COLO829 (cell line): ENCODE measurements around the gene TSGA10IP.
A peak's percentile ranks its signal among the peaks of the same experiment; 100 is the strongest.

ENCODE experiments used
- DNase-seq: peaks from one replicate; pipeline ENCODE4 v3.0.0; 2012; ENCODE audit warnings: low spot score

Gene TSGA10IP

DNA sequence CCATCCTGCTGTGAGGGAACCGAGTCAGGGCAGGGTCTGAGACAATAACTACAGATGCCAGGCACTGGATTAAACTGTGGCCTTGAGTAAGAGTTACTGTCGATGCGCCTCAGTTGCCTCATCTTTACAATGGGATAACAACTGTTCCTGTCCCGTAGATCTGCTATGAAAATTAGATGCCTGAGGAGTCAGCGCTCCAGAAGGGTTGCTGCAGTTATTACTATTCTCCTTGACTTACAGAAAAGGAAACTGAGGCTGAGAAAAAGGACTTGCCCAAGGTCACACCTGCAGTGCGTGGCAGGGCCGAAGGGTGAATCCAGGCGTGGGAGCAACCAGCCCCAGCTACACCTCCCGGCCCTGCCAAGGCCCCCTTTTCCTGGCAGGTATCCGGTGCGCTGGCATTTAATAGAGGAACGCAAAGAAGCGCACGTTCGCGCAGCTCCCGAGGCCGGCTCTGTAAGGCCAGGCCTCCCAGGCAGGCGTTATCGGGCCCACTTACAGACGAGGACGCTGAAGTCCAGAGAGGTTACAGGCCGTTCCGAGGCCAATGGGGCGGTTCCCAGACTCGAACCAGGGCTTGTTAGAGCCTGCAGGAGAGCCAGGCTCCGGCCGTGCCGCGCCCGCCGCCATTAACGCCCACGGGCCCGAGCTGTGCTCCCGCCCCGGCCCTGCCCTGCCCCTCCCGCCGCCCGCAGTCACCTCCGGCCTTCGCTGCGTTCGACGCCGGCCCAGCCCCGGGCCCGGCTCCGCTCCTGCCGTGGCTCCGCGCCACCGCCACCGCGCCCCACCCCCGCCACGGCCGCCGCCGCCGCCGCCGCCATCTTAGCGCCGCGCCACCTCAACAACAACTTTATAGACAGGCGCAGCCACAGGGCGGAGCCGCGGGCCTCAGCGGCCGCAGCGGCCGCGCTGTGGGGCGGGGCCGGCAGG, 26.8 kb upstream of the TSGA10IP start, which contains the start of gene C11orf68:
Gene C11orf68, minus strand, starts transcription at position 852 of the 930 bp plus-strand sequence. Its CDS starts 31 bp downstream, at position 821.
- no peak for DNase-seq

DNA sequence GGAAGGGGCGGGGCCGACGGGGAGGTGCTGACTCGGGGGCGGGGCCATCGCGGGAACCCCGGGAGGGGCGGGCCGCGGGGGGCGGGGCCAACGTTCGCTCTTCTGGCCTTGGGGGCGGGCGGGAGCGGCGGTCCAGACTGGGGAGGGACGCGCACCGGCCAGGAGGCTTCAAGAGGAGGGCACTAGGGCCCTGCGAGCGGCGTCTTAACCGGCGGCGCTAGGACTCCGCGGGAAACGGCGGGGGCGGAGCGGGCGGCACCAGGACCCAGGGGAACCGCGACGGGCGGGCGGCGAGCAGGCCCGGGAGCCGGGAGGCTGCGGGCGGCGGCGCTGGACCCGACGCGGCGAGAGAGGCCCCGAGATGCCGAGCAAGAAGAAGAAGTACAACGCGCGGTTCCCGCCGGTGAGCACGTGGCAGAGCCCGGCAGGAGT, 26.1 kb upstream of the TSGA10IP start, which contains the start of gene DRAP1:
Gene DRAP1, plus strand, starts transcription at position 286 of the 432 bp plus-strand sequence. Its CDS starts 76 bp downstream, at position 362.
- peak; percentile 94 for DNase-seq

GRCh38 chr11:65919573-65920371, 25.5 kb upstream of the TSGA10IP start:
- no peak for DNase-seq

- DNase-seq: no peak
Measured at GRCh38 chr11:65920372-65920802, 24.9 kb upstream of the TSGA10IP start.

GRCh38 chr11:65921033-65921555, 24.2 kb upstream of the TSGA10IP start:
- DNase-seq: no peak

DNA sequence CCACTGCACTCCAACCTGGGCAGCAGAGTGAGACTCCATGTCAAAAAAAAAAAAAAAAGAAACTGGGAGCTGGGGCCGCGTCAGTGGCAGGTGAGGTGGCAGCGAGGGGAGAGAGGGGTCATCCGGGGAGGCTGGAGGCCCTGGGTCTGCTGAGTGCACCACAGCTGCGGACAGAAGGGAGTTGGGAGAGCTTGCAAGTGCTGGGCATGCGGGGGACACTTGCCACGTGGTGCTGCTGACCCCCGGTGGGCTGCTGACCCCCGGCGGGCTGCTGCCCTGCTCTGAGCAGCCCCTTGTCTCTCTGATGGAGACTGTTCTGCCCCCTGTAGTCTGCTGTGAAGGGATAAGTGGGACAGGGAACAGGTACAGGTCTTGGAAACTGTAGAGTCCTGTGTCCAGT, 23.4 kb upstream of the TSGA10IP start:
- no peak for DNase-seq

DNA sequence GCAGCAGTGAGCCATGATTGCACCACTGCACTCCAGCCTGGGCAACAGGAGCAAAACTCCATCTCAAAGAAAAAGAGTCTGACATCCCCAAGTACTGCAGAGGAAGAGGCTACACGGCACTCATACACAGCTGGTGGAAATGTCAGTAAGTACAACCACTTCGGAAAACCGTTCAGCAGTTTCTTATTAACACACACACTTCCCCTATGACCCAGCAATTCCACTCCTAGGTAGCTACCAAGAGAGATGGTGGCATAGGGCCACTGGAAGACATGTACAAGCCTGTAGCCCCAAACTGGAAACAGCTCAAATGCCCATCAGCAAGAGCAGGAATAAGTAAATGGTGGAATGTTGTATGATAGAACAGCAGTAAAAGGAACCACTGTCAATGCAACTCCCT, 22.7 kb upstream of the TSGA10IP start:
- no peak for DNase-seq

- no peak for DNase-seq
Measured at GRCh38 chr11:65925397-65925796, 19.9 kb upstream of the TSGA10IP start.

GRCh38 chr11:65927904-65928397, 17.3 kb upstream of the TSGA10IP start:
- no peak for DNase-seq

- DNase-seq: no peak
Measured at GRCh38 chr11:65928667-65929066, 16.6 kb upstream of the TSGA10IP start.

DNA sequence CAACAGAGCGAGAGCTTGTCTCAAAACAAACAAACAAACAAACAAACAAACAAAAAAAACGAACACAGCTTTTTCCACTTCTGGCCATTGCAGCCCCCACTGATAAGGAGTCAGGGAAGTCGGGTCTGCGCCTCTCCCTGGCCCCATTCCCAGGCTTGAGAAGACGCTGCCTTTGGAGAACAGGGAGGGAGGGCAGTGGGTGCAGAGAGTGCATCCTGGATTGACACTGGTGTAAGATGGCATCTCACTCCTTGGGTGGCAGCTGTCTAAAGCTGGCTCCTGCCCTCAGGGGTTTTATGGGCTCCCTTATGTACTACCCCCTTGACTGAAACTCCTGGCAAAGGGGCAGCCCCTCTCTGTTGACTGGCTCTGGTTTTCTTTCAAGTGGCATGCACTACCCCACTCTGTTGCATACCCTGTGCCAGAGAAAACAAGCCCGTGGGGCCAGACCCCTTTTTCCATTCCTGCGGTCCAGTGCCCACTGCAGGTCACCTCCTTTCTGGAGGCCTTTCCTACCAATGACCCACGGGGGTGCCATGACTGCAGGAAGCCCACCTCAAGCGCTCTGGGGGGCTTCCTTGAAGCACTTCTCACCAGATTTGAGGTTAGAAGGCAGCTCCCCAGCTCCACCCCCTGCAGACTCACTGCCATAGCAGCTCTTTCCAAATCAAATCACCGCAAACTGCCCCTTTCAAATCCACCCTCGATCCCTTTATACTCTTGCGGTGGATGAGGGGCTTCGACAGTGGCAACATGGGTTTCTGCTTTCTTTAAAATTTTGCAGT, 13.3 kb upstream of the TSGA10IP start:
- no peak for DNase-seq

GRCh38 chr11:65932558-65932919, 12.7 kb upstream of the TSGA10IP start:
- DNase-seq: no peak

DNA sequence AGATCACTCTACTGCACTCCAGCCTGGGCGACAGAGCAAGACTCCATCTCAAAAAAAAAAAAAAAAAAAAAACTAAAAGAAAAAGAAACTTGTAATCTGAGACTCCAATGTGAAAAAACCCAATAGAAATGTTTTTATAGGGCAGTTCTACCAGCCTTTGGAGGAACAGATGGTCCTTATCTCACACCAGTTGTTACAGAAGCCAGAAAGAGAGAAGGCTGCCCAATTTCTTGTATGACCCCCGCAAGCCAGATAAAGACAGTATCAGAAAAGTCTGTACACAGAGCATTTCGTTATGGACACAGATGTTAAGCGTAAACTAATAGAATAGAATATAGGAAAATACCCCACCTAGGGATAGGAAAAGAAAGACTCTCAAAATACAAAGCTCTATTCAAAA, 11.3 kb upstream of the TSGA10IP start:
- no peak for DNase-seq

DNA sequence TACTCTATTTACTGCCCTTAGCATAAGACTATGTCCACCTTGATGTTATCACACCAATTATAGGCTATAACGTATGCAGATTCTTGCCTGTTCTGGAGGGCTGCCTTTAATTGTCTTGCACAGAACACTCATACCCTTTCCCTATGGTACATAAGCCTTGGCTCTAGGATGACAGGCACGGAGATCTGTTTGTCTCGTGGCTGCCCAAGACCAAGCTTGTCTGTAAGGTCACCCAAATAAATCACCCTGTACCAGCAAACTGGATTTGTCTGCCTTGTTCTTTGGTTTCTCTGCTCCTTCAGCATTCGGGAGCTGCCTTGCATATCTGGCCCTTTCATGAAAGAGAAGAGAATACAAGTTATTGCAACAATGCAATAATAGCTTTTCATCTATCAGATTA, 7.5 kb upstream of the TSGA10IP start:
- no peak for DNase-seq

DNA sequence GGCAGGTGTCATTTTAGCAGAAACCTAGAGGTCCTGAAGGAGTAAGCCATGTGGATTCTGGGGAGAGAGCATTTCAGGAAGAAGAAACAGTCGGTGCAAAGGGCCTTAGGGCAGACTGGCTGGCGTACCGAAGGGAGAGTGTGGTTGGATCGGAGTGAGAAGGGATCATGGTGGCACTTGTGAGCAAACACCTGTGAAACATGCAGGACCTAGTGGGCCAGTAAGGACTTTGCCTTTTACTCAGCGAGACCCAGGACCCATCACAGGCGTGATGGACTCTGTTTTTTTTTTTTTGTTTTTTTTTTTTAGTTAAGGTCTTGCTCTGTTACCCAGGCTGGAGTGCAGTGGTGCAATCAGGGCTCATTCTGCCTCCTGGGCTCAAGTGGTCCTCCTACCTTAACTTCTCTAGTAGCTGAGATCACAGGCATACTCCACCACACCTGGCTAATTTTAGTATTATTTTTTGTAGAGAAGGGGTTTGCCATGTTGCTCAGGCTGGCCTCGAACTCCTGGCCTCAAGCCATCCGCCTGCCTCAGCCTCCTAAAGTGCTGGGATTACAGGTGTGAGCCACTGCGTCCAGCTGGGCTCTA, 3.5 kb upstream of the TSGA10IP start:
- DNase-seq: no peak

DNA sequence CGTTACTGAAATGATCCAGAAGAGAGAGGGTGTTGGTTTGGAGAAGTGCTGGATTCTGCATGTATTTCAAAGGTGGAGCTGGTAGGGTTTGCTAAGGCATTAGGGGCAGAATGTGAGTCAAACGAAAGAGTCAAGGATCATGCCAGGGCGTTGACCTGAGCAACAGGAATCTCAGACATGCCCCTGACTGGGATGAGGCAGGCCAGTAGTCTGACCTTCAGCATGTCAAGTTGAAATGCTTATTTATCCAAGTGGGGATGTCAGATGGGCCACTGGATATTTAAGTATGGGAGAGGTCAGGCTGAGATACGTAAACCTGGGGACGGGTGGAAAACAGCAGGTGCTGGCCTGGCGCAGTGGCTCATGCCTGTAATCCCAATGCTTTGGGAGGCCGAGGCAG, 2.7 kb upstream of the TSGA10IP start:
- DNase-seq: no peak

DNA sequence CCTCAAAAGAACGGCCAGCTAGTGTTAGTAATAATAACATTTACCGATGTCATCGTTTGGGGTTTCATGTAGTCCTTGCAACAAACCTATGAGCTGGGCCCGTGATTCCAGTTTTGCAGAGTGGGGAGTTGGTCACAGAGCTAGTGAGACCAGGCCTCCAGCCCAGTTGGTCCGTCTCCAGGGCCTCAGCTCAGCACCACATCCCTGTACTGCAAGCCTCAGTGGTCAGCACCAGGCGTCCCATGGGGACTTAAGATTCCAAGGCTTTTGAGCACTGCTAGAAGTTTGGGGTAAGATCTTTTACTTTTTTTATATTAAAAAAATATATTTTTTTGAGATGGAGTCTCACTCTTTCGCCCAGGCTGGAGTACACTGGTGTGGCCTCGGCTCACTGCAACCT, 1.1 kb upstream of the TSGA10IP start:
- DNase-seq: no peak

GRCh38 chr11:65944767-65945166, 513 bp upstream of the TSGA10IP start:
- DNase-seq: no peak

DNA sequence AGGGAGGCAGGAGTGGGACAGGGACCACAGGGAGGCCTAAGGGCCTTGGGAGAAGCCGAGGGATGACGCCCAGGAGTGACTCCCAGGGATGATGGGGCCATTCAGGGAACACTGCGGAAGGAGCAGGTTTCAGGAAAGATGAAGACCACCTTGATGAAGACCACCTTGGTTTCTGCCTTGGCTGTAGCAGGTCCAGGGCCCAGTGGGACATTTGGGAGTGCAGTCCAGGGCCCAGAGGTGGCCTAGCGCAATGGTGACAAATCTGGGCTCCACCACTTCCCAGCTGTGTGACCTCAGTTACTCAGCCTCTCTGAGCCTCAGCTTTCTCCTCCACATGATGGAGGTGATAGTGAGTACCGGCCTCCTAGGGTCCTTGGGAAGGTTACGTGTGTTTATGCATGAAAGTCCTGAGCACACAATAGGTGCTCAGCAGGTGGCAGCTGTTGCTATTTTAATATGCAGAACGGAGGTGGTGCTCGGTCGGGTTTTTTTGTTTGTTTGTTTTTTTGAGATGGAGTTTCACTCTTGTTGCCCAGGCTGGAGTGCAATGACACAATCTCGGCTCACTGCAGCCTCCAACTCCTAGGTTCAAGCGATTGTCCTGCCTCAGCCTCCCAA, 770 bp downstream of the TSGA10IP start:
- no peak for DNase-seq

GRCh38 chr11:65946655-65947054, 1.4 kb downstream of the TSGA10IP start:
- DNase-seq: no peak

DNA sequence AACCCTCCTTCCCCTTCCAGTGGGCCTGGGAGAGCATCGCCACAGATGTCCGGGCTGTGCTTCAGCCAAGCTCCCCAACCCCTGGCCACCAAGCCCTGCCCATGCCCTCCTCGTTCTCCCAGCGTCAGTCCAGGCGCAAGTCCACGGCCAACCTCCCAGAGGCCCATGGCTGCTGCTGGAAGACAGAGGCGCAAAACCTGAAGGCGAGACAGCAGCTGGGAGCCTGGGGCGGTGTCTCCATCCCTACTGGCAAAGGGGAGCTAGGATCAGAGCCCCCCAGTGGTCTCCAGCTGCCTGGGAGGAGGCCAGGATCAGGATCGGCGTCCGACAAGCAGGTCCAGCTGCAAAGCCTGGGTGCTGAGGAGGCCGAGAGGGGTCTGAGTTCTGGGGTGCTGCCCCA, 1.9 kb downstream of the TSGA10IP start:
- no peak for DNase-seq
